Activated T-helper 1 cell treated with Interleukin-2 at 50 U/mL for 16 hours (primary cell): ENCODE data around the gene C5orf47.

Experiments used
- DNase-seq: peaks from one replicate; pipeline ENCODE4 v3.0.0-alpha.2; 2020; ENCODE audit warnings: low read depth

C5orf47 gene

GRCh38 chr5:173988554-173989431, at the start of gene C5orf47:
C5orf47 (plus strand) TSS chr5:173989170; CDS start chr5:173989264, 94 bp downstream.
- DNase-seq = no peak

- no peak for DNase-seq
Observed at GRCh38 chr5:173940269-173940668, 48.7 kb upstream of the C5orf47 start.

- DNase-seq = no peak
Observed at GRCh38 chr5:173941102-173941501, 47.9 kb upstream of the C5orf47 start.

GRCh38 chr5:173941758-173942401, 47.1 kb upstream of the C5orf47 start:
- DNase-seq = no peak

- DNase-seq = no peak
Observed at GRCh38 chr5:173944511-173944910, 44.5 kb upstream of the C5orf47 start.

GRCh38 chr5:173945160-173945559, 43.8 kb upstream of the C5orf47 start:
- no peak for DNase-seq

GRCh38 chr5:173946323-173946722, 42.6 kb upstream of the C5orf47 start:
- DNase-seq = no peak

- DNase-seq = no peak
Observed at GRCh38 chr5:173950829-173951228, 38.1 kb upstream of the C5orf47 start.

- DNase-seq = no peak
Observed at GRCh38 chr5:173953528-173954090, 35.4 kb upstream of the C5orf47 start.

GRCh38 chr5:173954671-173955521, 34.1 kb upstream of the C5orf47 start:
- no peak for DNase-seq

GRCh38 chr5:173960986-173961385, 28.0 kb upstream of the C5orf47 start:
- DNase-seq = no peak

GRCh38 chr5:173961418-173961817, 27.6 kb upstream of the C5orf47 start:
- DNase-seq = no peak

GRCh38 chr5:173962436-173962972, 26.5 kb upstream of the C5orf47 start:
- DNase-seq = no peak

- no peak for DNase-seq
Observed at GRCh38 chr5:173963182-173963838, 25.7 kb upstream of the C5orf47 start.

- no peak for DNase-seq
Observed at GRCh38 chr5:173963867-173964441, 25.0 kb upstream of the C5orf47 start.

- DNase-seq = no peak
Observed at GRCh38 chr5:173964506-173964905, 24.5 kb upstream of the C5orf47 start.

- no peak for DNase-seq
Observed at GRCh38 chr5:173967241-173967640, 21.7 kb upstream of the C5orf47 start.

- DNase-seq = no peak
Observed at GRCh38 chr5:173968154-173968797, 20.7 kb upstream of the C5orf47 start.

GRCh38 chr5:173969167-173970049, 19.6 kb upstream of the C5orf47 start:
- DNase-seq = no peak
